Body of pancreas (tissue), 4 donors: ENCODE measurements around the gene LHFPL4.

ENCODE experiments used
- CTCF ChIP-seq, 7 experiments: fragments of 450-650 bp in 4 of 7; fragments of 200-600 bp in 3 of 7; sonication (generic) in 3 of 7; IDR thresholded peaks; one replicate each; pipeline ENCODE4 v1.5.1; 2016 to 2019; ENCODE audit warnings: antibody characterized with exemption in 7 of 7
- POLR2A ChIP-seq, 3 donors: fragments of 450-650 bp; IDR thresholded peaks; one replicate each; pipeline ENCODE4 v1.6.1; 2016; ENCODE audit warnings: antibody characterized with exemption in 3 of 3, mild to moderate bottlenecking in 2 of 3

- TF ChIP-seq CTCF (IDR thresholded peaks at IDR 0.05) (no peak), POLR2A (IDR thresholded peaks at IDR 0.05) (no peak)
These were observed 38.7 kb downstream of the LHFPL4 start for GRCh38 chr3:9514956-9515355.
